HEK293T (cell line): ENCODE results near the gene ASB10.

Experiments used
- CTCF ChIA-PET: fragments of 350-600 bp; formaldehyde crosslinking; extraction: SDS; loops from one replicate; lab custom pipeline; 2021; ENCODE audit warnings: antibody characterized with exemption, inconsistent platforms; lab: Yijun Ruan, JAX
- POLR2A ChIA-PET: fragments of 350-600 bp; formaldehyde crosslinking; extraction: SDS; loops from one replicate; lab custom pipeline; 2020; ENCODE audit warnings: antibody characterized with exemption, inconsistent platforms; lab: Yijun Ruan, JAX
- DNase-seq: peaks from one replicate; pipeline ENCODE4 v3.0.0; 2012; ENCODE audit warnings: mixed read lengths; ENCODE audit errors: extremely low spot score
- ARNT ChIP-seq: fragments of 450-650 bp; IDR thresholded peaks from 2 replicates; pipeline ENCODE4 v1.6.1; 2017; ENCODE audit warnings: mild to moderate bottlenecking
- BHLHE40 ChIP-seq: fragments of 450-650 bp; IDR thresholded peaks from 2 replicates; pipeline ENCODE4 v1.6.1; 2016; ENCODE audit warnings: mild to moderate bottlenecking, moderate library complexity, borderline replicate concordance
- CTBP1 ChIP-seq: fragments of 450-650 bp; IDR thresholded peaks from 2 replicates; pipeline ENCODE4 v1.6.1; 2016; ENCODE audit warnings: borderline replicate concordance
- ELF4 ChIP-seq: fragments of 450-650 bp; IDR thresholded peaks from 2 replicates; pipeline ENCODE4 v1.6.1; 2017; ENCODE audit warnings: antibody characterized with exemption
- FOXA1 ChIP-seq: fragments of 450-650 bp; IDR thresholded peaks from 2 replicates; pipeline ENCODE4 v1.6.1; 2016; ENCODE audit warnings: mild to moderate bottlenecking
- FOXK2 ChIP-seq: fragments of 450-650 bp; IDR thresholded peaks from 2 replicates; pipeline ENCODE4 v1.6.1; 2016; ENCODE audit warnings: mild to moderate bottlenecking
- FOXM1 ChIP-seq: fragments of 450-650 bp; IDR thresholded peaks from 2 replicates; pipeline ENCODE4 v1.6.1; 2017; ENCODE audit warnings: mild to moderate bottlenecking, borderline replicate concordance
- HDGF ChIP-seq: fragments of 450-650 bp; IDR thresholded peaks from 2 replicates; pipeline ENCODE4 v1.6.1; 2017; ENCODE audit warnings: antibody characterized with exemption, borderline replicate concordance
- L3MBTL2 ChIP-seq: fragments of 450-650 bp; conservative IDR thresholded peaks from 2 replicates; pipeline ENCODE4 v1.6.1; 2016; ENCODE audit warnings: mild to moderate bottlenecking
- LEF1 ChIP-seq: fragments of 450-650 bp; IDR thresholded peaks from 2 replicates; pipeline ENCODE4 v1.6.1; 2017; ENCODE audit warnings: mild to moderate bottlenecking, borderline replicate concordance
- NFRKB ChIP-seq: fragments of 450-650 bp; IDR thresholded peaks from 2 replicates; pipeline ENCODE4 v1.6.1; 2016; ENCODE audit warnings: mild to moderate bottlenecking, moderate library complexity
- PKNOX1 ChIP-seq: fragments of 450-650 bp; IDR thresholded peaks from 2 replicates; pipeline ENCODE4 v1.6.1; 2016
- SP1 ChIP-seq: fragments of 450-650 bp; IDR thresholded peaks from 2 replicates; pipeline ENCODE4 v1.6.1; 2017
- SUZ12 ChIP-seq: fragments of 450-650 bp; IDR thresholded peaks from 2 replicates; pipeline ENCODE4 v1.6.1; 2016; ENCODE audit warnings: mild to moderate bottlenecking
- TARDBP ChIP-seq: fragments of 450-650 bp; IDR thresholded peaks from 2 replicates; pipeline ENCODE4 v1.6.1; 2016
- ZNF384 ChIP-seq: fragments of 450-650 bp; IDR thresholded peaks from 2 replicates; pipeline ENCODE4 v1.6.1; 2016

The ASB10 gene

GRCh38 chr7:151133266-151133985 is 53.6 kb downstream of the ASB10 start:
- ChIA-PET CTCF (interaction anchor here (1.7 kb wide), 1 partner anchor 10 kb away, joined by 4 read pairs; no protein-coding TSS in a partner anchor), POLR2A (interaction anchor here (0.6 kb wide), 1 partner anchor 228 kb away, joined by 3 read pairs; no protein-coding TSS in a partner anchor)
- TF ChIP-seq HDGF, result no peak
- TF ChIP-seq NFRKB, result no peak
- no peak for TF ChIP-seq SP1
- no peak for TF ChIP-seq ELF4
- no peak for TF ChIP-seq FOXA1
- no peak for TF ChIP-seq ZNF384
- TF ChIP-seq SUZ12, result no peak
- no peak for TF ChIP-seq FOXM1
- no peak for TF ChIP-seq BHLHE40
- no peak for TF ChIP-seq L3MBTL2
- TF ChIP-seq TARDBP, result no peak
- TF ChIP-seq LEF1, result no peak
- TF ChIP-seq CTBP1, result no peak
- TF ChIP-seq FOXK2, result no peak
- TF ChIP-seq PKNOX1, result no peak
- TF ChIP-seq ARNT, result no peak
- no peak for DNase-seq

GRCh38 chr7:151132461-151133205 is 54.4 kb downstream of the ASB10 start:
- TF ChIP-seq ELF4 (no peak), LEF1 (no peak), HDGF (no peak), TARDBP (no peak), FOXK2 (no peak), FOXA1 (no peak), ZNF384 (no peak), CTBP1 (no peak), L3MBTL2 (no peak), PKNOX1 (no peak), FOXM1 (no peak), ARNT (no peak), SUZ12 (no peak), BHLHE40 (no peak), SP1 (no peak)
- POLR2A ChIA-PET, result interaction anchor here (0.6 kb wide), 1 partner anchor 229 kb away, joined by 3 read pairs; no protein-coding TSS in a partner anchor
- no peak for DNase-seq
- CTCF ChIA-PET, result interaction anchor here (1.7 kb wide), 1 partner anchor 9 kb away, joined by 4 read pairs; no protein-coding TSS in a partner anchor

GRCh38 chr7:151131592-151132293 is 55.3 kb downstream of the ASB10 start:
- TF ChIP-seq FOXA1 (no peak), TARDBP (no peak), ZNF384 (no peak), SP1 (no peak), CTBP1 (no peak), FOXK2 (no peak), HDGF (no peak), FOXM1 (no peak), ELF4 (no peak), ARNT (no peak), SUZ12 (no peak), PKNOX1 (no peak), LEF1 (no peak), L3MBTL2 (no peak), NFRKB (no peak), BHLHE40 (no peak)
- CTCF ChIA-PET, result interaction anchor here (1.2 to 1.7 kb wide), 2 partner anchors 8 to 40 kb away, joined by 3 read pairs; no protein-coding TSS in a partner anchor

GRCh38 chr7:151131224-151131591 is 55.8 kb downstream of the ASB10 start:
- TF ChIP-seq NFRKB, result no peak
- no peak for TF ChIP-seq SP1
- TF ChIP-seq ARNT, result no peak
- no peak for TF ChIP-seq CTBP1
- TF ChIP-seq TARDBP, result no peak
- TF ChIP-seq LEF1, result no peak
- TF ChIP-seq BHLHE40, result no peak
- ChIA-PET CTCF (interaction anchor here (0.8 to 1.7 kb wide), 3 partner anchors 8 to 41 kb away, joined by 3 read pairs; no protein-coding TSS in a partner anchor), POLR2A (no interaction called here)
- DNase-seq, result no peak

More at GRCh38 chr7:151131592-151132293, 55.3 kb downstream of the ASB10 start:
- POLR2A ChIA-PET, result no interaction called here
- DNase-seq, result no peak

GRCh38 chr7:151130741-151131157 is 56.3 kb downstream of the ASB10 start:
- no peak for TF ChIP-seq NFRKB
- POLR2A ChIA-PET, result no interaction called here
- CTCF ChIA-PET, result interaction anchor here (0.8 to 1.7 kb wide), 3 partner anchors 9 to 41 kb away, joined by 3 read pairs; no protein-coding TSS in a partner anchor
- no peak for DNase-seq
